Activated gamma-delta T cell treated with anti-CD3 and anti-CD28 coated beads, Interleukin-2, amount 50 U/mL, for 16 hours (primary cell): ENCODE data around the gene MBD6.

Experiments used
- DNase-seq: peaks from one replicate; pipeline ENCODE4 v3.0.0-alpha.2; 2020; ENCODE audit warnings: low read depth

Gene MBD6

DNA sequence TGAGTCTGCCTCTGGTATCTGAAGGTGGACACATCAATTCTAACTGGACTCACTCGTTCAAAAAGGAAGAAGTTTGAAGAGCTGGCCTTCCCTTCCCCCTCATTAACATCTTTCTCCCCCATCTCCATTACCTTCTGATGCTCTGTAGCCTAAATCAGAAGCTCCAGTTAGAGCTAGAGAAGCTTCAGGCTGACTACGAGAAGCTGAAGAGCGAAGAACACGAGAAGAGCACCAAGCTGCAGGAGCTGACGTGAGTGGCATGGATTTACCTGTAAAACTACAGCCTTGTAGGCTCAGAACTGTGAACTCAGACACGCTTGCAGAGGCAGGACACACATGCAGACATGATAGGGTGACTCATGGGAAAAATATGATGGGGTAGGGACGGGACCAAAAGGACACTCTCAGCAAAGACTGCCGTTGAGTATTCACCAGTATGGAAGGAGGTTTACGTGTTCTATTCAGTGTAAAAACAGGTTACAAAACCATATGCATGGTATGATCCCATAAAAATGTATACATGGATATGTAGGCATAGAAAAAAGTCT lies 54.1 kb downstream of the MBD6 start:
- DNase-seq: no peak

DNA sequence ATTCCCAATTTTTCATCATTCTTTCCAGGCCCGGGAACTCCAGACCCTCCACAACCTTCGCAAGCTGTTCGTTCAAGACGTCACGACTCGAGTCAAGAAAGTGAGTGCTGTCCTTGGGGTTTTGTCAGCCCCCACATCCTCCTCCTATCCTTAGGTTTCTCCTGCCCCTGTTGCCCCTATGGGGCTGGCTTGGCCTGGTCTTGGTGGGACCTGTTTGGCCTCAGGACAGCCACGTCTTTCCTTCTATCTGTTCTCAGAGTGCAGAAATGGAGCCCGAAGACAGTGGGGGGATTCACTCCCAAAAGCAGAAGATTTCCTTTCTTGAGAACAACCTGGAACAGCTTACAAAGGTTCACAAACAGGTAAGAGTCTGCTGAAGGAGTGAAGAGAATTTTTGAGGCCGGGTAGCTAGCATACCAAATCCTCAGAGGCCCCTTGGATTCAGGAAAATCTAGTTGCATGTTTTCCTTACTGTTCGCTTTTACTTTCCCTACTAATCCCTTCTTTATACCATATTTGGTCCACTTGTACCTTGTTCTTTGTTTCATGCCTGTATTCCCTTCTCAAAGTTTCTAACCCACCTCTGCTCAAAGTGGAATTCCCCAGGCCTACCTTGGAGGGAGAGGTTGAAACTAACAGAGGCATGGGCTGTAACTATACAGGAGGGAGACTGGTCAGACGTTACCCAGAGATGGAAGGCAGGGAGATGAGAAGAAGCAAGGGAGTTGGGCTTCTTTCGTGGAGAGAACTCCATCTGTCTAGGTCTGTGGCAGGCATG lies 55.5 kb downstream of the MBD6 start:
- no peak for DNase-seq

DNA sequence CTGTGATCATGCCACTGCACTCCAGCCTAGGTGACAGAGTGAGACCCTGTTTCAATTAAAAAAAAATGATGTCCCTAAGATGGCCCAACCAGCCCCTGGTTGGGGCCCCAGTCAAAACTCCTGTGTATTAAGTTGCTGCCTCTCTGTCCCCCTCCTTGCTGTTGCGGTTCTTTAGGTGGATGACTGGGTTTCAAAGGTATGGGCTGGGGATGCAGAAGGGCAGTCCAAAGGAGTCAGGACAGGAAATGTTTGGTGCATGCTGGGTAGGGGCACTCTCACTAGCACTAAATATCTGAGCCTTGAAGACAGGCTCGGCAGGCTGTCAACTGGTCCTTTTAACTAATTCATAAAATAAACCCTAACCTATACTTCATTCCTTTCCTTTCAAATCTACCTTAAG lies 56.4 kb downstream of the MBD6 start:
- no peak for DNase-seq
